Heart left ventricle (tissue), 13 donors: ENCODE results near the gene SMPD2.

Source experiments
- CTCF ChIP-seq, 12 donors: fragments of 200-600 bp; sonication (generic) in 4 of 12; IDR thresholded peaks; one replicate each; pipeline versions ENCODE4 v1.5.0 to v1.8.0; 2018 to 2022; ENCODE audit warnings: antibody characterized with exemption in 12 of 12, mild to moderate bottlenecking in 5 of 12
- POLR2A ChIP-seq, 2 donors: fragments of 450-650 bp; IDR thresholded peaks; one replicate each; pipeline ENCODE4 v1.6.1; 2017; ENCODE audit warnings: antibody characterized with exemption in 2 of 2, mild to moderate bottlenecking in 2 of 2, moderate library complexity in 2 of 2
- donor health status: ischemic (EF 13 %, LVEDD 7.1; RV severe dilation, severe dysfunction).
- donor health status: DM: no; HTN: yes; CAD: no.
- donor health status: DM: no; HTN: no; CAD: no.
- donor health status: ischemic (EF 25% LVEDD 6.9; RV normal size, moderate dysfunction).
- donor health status: ischemic (EF 25% LVEDD 5.7; RV mildly dilated, moderate dysfunction).
- donor health status: ischemic (EF 35%, LVEDD 5.7; RV mildly dilated, moderate dysfunction).
- donor health status: nonischemic (EF 11% LVEDD 7.7; RV severe dilation, severe dysfunction).
- donor health status: DM: yes; HTN: yes; CAD: no.
- donor health status: PGD.
- donor health status: ischemic (EF 29% LVEDD 5.4; RV normal size, mild dysfunction).
- donor health status: nonischemic (EF 23%, LVEDD 6.1; RV moderate dilation, normal function).

- TF ChIP-seq POLR2A (IDR thresholded peaks at IDR 0.05): no peak
- no peak for TF ChIP-seq CTCF (IDR thresholded peaks at IDR 0.05)
Observed at GRCh38 chr6:109488001-109488400, 47.5 kb downstream of the SMPD2 start.
